Measurements from ENCODE around the gene NLRP4.
A peak's percentile ranks its signal among the peaks of the same experiment; 100 is the strongest.

The NLRP4 gene, protein sequence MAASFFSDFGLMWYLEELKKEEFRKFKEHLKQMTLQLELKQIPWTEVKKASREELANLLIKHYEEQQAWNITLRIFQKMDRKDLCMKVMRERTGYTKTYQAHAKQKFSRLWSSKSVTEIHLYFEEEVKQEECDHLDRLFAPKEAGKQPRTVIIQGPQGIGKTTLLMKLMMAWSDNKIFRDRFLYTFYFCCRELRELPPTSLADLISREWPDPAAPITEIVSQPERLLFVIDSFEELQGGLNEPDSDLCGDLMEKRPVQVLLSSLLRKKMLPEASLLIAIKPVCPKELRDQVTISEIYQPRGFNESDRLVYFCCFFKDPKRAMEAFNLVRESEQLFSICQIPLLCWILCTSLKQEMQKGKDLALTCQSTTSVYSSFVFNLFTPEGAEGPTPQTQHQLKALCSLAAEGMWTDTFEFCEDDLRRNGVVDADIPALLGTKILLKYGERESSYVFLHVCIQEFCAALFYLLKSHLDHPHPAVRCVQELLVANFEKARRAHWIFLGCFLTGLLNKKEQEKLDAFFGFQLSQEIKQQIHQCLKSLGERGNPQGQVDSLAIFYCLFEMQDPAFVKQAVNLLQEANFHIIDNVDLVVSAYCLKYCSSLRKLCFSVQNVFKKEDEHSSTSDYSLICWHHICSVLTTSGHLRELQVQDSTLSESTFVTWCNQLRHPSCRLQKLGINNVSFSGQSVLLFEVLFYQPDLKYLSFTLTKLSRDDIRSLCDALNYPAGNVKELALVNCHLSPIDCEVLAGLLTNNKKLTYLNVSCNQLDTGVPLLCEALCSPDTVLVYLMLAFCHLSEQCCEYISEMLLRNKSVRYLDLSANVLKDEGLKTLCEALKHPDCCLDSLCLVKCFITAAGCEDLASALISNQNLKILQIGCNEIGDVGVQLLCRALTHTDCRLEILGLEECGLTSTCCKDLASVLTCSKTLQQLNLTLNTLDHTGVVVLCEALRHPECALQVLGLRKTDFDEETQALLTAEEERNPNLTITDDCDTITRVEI

GRCh38 chr19:55836340-55836739 is at the start of gene NLRP4:
TSS of gene NLRP4 (plus strand) at chr19:55836540. CDS start at chr19:55852081, 15,541 bp downstream.
- no peak for DNase-seq (ENCODE audit: low read depth)

- DNase-seq (ENCODE audit: low read depth), result no peak
Measured at GRCh38 chr19:55795021-55795420, 41.3 kb upstream of the NLRP4 start.

- no peak for DNase-seq (ENCODE audit: low read depth)
Measured at GRCh38 chr19:55801416-55801815, 34.9 kb upstream of the NLRP4 start.

- DNase-seq (ENCODE audit: low read depth), result peak; percentile 4
Measured at GRCh38 chr19:55802281-55802680, 34.1 kb upstream of the NLRP4 start.

DNA sequence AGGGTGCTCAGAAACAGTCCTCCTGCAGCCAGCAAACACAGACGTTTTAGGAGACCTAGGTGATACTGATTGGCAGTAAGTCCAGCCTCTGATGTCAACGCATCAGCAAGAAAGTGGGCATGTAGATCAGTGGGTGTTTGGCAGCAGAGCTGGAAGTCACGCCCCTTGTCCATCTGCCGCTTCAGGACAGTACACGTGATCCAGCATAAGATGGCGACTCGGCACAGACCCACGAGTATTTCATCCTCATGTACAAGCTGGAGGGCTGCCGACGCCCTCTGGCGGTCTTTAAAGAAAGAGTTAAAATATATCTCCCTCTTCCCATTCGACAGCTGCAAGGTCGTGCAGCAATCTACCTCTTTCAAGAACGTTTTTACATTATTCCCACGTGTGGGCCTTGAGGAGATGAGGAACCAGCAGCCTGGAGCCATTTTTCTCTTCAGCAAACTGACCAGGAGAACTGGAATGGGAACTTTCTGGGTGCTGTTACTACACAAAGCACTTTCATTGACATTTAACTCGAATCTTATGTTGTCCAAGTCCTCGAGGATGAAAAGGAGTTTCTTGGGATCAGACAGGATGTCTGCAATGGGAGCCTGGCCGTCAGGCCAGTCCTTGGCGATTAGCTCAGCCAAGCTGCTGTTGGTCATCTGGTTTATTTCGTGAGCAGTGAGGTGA is 26.8 kb upstream of the NLRP4 start:
- peak; percentile 48 for DNase-seq (ENCODE audit: low read depth)

- DNase-seq (ENCODE audit: low read depth), result no peak
Measured at GRCh38 chr19:55811340-55811739, 25.0 kb upstream of the NLRP4 start.

DNA sequence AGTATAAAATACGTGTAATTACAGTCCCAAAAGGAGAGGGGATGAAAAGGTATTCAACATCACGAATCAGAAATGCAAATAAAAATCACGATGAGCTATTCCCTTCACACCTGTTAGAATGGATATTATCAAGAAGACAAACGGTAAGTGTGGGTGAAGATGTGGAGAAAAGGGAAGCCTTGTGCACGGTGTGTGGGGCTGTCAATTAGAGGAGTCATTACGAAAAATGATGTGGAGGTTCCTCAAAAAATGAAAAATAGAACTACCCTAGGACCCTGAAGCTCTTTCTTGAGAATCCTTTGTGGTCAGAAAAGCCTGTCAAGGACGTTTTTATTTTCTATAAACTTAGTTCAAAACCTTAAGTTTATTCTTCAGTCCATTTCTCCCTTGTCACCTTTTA is 23.9 kb upstream of the NLRP4 start:
- DNase-seq (ENCODE audit: low read depth), result no peak

GRCh38 chr19:55813906-55814305 is 22.4 kb upstream of the NLRP4 start:
- DNase-seq (ENCODE audit: low read depth), result no peak

GRCh38 chr19:55820037-55820436 is 16.3 kb upstream of the NLRP4 start:
- DNase-seq (ENCODE audit: low read depth), result no peak

DNA sequence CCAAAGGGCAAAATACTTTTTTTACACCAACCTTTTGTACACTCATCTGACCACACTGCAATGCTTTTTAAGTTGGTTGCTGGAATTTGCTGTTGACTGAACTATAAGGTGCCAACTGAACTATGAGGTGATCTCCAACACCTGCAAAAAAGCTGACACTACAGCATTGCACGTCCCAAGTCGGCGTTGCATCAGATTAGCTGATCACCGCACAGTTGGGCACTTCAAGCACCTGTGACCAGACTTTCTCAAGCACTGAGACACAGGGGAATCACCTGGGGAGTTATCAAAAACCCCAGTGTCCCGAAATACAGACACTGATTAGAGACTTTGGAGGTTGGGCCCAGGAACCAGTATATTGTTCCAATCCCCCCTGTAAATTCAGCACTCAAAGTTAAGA is 5.7 kb upstream of the NLRP4 start:
- no peak for DNase-seq (ENCODE audit: low read depth)

GRCh38 chr19:55831846-55832245 is 4.5 kb upstream of the NLRP4 start, which contains the start of gene NLRP11:
TSS of gene NLRP11 (minus strand) at chr19:55831999. CDS start at chr19:55818174, 13,825 bp downstream.
- no peak for DNase-seq (ENCODE audit: low read depth)

GRCh38 chr19:55832676-55833075 is 3.7 kb upstream of the NLRP4 start:
- DNase-seq (ENCODE audit: low read depth), result no peak

DNA sequence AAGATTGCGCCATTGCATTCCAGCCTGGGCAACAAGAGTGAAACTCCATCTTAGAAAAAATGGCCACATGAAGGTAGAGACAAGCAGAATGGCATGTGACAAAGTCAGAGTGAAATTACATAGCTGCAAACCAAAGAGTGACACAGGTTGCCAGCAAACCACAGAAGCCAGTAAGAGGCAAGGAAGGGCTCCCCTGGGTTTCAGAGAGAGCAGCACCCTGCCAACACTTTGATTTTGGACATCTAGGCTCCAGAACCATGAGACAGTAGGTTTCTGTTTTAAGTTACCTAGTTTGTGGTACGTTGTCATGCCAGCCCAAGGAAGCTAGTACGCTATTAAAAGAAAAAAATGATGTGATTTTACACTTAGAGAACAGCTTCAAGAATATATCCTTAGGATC is 1.9 kb downstream of the NLRP4 start:
- DNase-seq (ENCODE audit: low read depth), result no peak

DNA sequence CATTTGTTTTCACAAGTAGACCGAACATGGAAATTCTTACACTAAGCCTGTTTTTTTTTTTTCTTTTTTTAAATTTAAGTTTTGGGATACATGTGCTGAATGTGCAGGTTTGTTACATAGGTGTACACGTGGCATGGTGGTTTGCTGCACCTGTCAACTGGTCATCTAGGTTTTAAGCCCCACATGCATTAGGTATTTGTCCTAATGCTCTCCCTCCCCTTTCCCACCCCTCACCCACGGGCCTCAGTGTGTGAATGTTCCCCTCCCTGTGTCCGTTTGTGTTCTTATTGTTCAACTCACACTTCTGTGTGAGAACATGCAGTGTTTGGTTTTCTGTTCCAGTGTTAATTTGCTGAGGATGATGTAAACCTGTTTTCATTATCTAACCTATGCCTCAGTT is 2.6 kb downstream of the NLRP4 start:
- DNase-seq (ENCODE audit: low read depth), result no peak

DNA sequence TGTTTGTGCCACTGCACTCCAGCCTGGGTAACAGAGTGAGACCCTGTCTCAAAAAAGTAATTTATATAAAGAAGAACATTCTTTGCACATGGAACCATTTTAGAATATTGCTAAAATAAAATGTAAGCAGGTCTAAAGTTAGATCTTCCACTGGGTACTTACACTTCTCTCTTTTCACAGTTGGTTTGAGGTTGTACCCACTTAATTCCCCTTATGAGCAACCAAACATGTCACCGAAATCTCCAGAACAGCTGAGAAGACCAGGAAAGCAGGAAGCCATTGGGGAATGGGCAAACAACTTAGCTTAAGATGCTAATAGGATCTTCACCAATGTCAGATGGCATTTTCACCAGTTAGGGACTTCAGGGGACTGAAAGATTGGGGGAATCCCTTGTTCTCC is 18.8 kb downstream of the NLRP4 start:
- no peak for DNase-seq (ENCODE audit: low read depth)

GRCh38 chr19:55857149-55857548 is 20.8 kb downstream of the NLRP4 start:
- no peak for DNase-seq (ENCODE audit: low read depth)

DNA sequence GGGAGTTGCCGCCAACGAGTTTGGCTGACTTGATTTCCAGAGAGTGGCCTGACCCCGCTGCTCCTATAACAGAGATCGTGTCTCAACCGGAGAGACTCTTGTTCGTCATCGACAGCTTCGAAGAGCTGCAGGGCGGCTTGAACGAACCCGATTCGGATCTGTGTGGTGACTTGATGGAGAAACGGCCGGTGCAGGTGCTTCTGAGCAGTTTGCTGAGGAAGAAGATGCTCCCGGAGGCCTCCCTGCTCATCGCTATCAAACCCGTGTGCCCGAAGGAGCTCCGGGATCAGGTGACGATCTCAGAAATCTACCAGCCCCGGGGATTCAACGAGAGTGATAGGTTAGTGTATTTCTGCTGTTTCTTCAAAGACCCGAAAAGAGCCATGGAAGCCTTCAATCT is 21.6 kb downstream of the NLRP4 start:
- no peak for DNase-seq (ENCODE audit: low read depth)

DNA sequence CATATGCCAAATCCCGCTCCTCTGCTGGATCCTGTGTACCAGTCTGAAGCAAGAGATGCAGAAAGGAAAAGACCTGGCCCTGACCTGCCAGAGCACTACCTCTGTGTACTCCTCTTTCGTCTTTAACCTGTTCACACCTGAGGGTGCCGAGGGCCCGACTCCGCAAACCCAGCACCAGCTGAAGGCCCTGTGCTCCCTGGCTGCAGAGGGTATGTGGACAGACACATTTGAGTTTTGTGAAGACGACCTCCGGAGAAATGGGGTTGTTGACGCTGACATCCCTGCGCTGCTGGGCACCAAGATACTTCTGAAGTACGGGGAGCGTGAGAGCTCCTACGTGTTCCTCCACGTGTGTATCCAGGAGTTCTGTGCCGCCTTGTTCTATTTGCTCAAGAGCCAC is 22.1 kb downstream of the NLRP4 start:
- DNase-seq (ENCODE audit: low read depth), result no peak

GRCh38 chr19:55858969-55859368 is 22.6 kb downstream of the NLRP4 start:
- no peak for DNase-seq (ENCODE audit: low read depth)

DNA sequence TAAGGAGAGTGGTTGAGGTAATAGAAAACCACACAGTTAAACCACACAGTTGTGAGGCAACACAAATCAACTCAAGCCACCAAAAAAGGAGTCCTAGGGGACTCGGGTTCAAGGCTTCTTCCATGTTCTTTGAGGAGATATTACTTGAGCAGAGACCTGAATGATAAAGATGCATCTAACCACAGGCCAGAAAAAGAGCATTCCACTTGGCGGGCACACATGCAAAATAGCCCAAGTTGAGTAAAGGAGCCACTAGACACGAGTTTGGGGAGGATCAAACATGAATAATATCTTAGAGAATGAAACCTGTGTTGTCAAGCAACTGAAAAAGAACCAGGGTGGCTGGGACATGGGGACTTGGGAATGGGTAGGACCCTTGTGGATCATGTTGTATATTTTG is 30.2 kb downstream of the NLRP4 start:
- no peak for DNase-seq (ENCODE audit: low read depth)

- DNase-seq (ENCODE audit: low read depth), result no peak
Measured at GRCh38 chr19:55867101-55867500, 30.8 kb downstream of the NLRP4 start.

DNA sequence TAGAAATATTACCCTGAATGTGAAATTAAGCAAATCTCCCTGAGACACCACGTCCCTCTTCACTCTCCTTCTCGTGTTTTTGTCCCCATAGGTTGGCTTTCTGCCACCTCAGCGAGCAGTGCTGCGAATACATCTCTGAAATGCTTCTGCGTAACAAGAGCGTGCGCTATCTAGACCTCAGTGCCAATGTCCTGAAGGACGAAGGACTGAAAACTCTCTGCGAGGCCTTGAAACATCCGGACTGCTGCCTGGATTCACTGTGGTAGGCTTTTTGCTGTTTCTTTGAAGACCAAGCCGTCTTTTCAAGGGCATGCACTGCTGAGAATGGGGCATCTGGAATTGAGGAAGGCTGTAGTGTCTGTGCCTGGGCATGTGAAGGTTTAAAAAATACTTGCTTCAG is 34.4 kb downstream of the NLRP4 start:
- DNase-seq (ENCODE audit: low read depth), result no peak
